ENCODE results near the gene OPCML.

DNA sequence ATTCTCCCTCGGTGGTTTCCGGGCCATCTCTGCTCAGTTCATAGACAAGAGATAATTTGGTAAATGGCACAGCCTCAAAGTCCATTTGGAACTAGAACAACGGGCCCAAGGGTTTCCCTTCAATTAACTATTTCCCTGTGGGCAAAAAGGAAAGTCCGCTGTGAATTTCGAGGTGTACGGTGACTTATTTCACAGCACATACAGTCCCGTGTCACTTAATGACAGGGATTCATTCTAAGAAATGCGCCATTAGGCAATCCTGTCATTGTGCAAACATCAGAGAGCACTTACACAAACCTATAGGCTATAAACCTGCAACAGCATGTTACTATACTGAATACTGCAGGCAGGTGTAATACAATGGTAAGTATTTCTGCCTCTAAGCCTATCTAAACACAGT is 551.6 kb downstream of the OPCML start:
- TF ChIP-seq, protein P1, sequence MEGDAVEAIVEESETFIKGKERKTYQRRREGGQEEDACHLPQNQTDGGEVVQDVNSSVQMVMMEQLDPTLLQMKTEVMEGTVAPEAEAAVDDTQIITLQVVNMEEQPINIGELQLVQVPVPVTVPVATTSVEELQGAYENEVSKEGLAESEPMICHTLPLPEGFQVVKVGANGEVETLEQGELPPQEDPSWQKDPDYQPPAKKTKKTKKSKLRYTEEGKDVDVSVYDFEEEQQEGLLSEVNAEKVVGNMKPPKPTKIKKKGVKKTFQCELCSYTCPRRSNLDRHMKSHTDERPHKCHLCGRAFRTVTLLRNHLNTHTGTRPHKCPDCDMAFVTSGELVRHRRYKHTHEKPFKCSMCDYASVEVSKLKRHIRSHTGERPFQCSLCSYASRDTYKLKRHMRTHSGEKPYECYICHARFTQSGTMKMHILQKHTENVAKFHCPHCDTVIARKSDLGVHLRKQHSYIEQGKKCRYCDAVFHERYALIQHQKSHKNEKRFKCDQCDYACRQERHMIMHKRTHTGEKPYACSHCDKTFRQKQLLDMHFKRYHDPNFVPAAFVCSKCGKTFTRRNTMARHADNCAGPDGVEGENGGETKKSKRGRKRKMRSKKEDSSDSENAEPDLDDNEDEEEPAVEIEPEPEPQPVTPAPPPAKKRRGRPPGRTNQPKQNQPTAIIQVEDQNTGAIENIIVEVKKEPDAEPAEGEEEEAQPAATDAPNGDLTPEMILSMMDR (IDR thresholded peaks at IDR 0.05): no peak
- no peak for TF ChIP-seq POLR2A (IDR thresholded peaks at IDR 0.05)

Data from lower leg skin (tissue), 3 donors.